GM12872 (cell line): ENCODE measurements around the gene SORCS1.

Source experiments
- CTCF ChIP-seq: IDR thresholded peaks from 3 replicates; pipeline ENCODE4 v1.5.1; 2011; ENCODE audit warnings: low read depth, mild to moderate bottlenecking, low read length, moderate library complexity; ENCODE audit not compliant: insufficient read depth

The SORCS1 gene

DNA sequence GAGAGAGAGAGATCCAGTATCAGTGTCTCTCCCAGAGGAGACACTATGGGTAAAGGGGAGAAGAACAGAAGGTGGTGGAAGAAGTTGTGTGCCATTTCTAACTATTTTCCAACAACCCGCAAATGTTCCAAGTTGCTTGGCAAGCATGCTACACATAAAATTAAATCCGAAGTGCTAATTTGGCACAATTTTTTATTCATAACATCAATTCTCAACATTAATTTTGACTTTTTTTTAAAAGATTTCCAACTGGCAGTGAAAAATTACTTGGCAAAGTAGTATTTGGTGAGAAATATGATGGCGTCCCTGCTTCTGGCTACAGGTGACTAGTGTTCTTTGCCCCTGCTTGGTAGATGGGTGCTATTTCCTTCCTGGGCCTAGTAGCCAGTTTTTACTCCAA lies 622.0 kb downstream of the SORCS1 start:
- TF ChIP-seq CTCF: no peak

- no peak for TF ChIP-seq CTCF
These were observed 623.9 kb downstream of the SORCS1 start for GRCh38 chr10:106540645-106541044.

DNA sequence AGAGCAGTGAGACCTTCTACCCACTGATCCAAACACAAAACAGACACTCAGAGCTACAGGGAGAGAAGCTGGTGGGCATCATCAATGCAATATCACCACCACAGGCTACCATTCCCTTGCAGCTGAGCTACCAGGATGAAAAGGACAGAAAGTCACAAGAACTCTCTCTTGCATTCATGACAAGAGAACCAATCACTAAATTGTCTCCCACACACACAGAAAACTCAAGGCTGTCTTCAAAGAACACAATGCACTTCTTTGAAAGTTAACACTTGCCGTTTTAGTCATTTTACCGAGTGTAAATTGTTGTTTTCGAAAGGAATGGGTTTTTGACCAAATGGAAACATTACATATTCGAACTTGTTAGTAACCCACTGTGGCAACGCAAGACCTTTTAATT lies 626.6 kb downstream of the SORCS1 start:
- TF ChIP-seq CTCF: no peak

DNA sequence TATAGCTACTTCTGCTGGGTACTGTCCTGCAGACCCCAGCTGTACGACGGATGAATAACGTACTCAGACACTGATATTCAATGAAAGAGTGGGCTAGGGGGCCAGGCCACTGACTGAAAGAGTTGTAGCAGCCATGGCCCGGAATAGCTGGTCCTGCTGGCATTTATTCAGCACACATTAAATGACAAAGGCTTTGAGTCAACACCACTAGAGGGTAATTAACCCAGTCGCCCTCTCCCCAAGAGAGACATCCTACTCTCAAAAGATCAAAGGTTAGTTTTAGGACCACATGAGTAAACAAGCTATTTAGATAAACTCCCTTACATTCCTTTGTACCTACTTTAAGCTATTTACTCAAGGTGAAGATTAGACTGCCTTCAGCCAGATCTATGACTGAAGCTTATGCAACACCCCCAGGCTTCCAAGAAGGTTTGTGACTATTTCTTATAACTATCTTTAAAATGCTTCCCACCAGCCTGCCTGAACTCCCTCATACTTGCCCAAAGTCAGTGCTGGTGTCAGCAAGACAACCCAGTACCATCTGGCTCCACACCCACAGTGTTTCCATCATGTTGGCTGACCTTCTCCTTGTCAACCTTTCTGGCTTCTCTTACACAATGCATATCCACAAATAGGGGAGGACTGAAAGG lies 629.1 kb downstream of the SORCS1 start:
- TF ChIP-seq CTCF: no peak

GRCh38 chr10:106534441-106534840 lies 630.1 kb downstream of the SORCS1 start:
- TF ChIP-seq CTCF: no peak

DNA sequence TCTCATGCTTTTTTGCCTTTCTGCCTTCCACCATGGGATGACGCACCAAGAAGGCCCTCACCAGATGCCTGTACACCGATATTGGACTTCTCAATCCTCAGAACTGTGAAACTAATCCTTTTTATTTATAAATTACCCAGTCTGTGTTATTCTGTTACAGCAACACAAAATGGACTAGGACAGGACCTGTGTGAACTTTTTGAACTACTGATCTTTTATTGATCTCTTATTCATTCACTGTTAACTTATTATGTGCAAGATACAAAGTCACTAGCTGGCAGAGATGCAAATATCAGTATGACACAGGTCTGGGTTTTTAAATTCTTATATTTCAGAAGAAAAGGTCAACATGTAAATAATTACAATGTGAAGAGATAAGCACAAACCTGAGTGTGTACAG lies 635.8 kb downstream of the SORCS1 start:
- no peak for TF ChIP-seq CTCF

- no peak for TF ChIP-seq CTCF
These were observed 638.7 kb downstream of the SORCS1 start for GRCh38 chr10:106525835-106526234.
